Renal pelvis (tissue), 4 donors: ENCODE measurements around the gene SRRM2. TPM values are rescaled to one million over a fixed set of nuclear protein-coding genes. Genes with fewer than 3 reads are reported as not detected.

Experiments used
- DNase-seq: peaks from one replicate; pipeline ENCODE4 v3.0.0-alpha.2; 2013
- polyA plus RNA-seq, 3 donors: library from polyadenylated mRNA; unstranded; fragments of 120-200 nt; gene quantifications; one replicate each; pipeline ENCODE4 v1.2.1, GENCODE V29; 2013; ENCODE audit not compliant: insufficient read length in 3 of 3

SRRM2 gene
- polyA plus RNA-seq, 3 donors: 642 to 846 (median 787) TPM

GRCh38 chr16:2752850-2753732 lies 653 bp downstream of the SRRM2 start:
- peak; percentile 83 for DNase-seq

DNA sequence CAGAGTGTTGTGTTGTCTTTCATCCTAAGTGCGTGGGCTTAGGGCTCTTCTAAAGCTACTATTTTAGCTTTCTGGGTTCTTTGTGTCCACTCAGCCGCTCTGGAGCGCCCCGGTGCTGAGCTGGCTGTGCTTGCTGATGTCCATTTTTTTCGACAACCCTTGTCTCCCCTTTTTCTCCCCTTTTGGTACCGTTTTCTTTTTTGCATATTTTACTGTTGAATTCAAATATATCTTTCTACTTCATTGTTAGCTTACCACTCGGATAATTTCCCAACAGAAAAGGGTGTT lies 1.2 kb downstream of the SRRM2 start:
- no peak for DNase-seq

DNA sequence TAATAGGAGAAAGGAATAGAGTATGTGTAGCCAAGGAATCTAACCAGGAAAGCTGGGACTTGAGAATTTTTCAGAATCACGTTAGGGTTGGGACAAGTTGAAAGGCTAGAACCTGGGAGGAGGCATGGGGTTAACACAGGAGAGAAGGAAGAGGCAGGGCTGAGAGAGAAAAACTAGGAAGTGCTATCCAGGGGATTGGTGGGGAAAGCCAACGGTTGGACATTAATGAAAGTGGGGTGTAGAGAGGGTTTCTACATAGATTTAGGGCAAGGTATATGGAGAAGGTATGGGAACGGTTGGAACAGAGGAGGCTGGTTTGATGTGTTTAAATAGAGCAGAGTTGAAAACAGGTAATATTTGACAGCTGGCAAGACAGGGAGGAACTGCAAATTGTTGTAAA lies 2.7 kb downstream of the SRRM2 start:
- DNase-seq: no peak

GRCh38 chr16:2756288-2757015 lies 4.0 kb downstream of the SRRM2 start:
- DNase-seq: no peak

GRCh38 chr16:2757344-2757743 lies 4.9 kb downstream of the SRRM2 start:
- no peak for DNase-seq

GRCh38 chr16:2761472-2761871 lies 9.0 kb downstream of the SRRM2 start:
- DNase-seq: no peak

DNA sequence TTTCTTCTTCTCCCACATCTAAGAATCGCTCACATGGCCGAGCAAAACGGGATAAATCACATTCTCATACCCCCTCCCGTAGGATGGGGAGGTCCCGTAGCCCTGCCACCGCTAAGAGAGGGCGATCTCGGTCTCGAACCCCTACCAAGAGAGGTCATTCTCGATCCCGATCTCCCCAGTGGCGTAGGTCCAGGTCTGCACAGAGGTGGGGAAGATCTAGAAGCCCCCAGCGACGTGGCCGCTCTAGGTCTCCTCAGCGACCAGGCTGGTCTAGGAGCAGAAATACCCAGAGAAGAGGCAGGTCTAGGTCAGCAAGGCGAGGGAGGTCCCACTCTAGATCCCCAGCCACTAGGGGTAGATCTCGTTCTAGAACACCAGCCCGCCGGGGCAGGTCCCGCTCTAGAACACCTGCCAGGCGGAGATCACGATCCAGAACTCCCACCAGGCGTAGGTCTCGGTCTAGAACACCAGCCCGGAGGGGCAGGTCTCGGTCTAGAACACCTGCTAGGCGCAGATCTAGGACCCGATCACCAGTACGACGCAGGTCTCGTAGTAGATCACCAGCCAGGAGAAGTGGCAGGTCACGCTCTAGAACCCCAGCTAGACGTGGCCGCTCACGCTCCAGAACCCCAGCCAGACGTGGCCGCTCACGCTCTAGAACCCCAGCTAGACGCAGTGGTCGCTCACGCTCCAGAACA lies 9.6 kb downstream of the SRRM2 start:
- no peak for DNase-seq

DNA sequence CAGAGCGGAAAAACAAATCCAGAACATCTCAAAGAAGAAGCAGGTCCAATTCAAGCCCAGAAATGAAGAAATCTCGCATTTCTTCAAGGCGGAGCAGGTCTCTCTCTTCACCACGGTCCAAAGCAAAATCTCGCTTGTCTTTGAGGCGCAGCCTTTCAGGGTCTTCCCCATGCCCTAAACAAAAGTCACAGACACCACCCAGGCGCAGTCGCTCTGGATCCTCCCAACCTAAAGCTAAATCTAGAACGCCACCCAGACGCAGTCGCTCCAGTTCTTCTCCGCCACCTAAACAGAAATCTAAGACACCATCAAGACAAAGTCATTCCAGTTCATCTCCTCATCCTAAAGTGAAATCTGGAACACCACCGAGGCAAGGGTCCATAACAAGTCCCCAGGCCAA lies 10.3 kb downstream of the SRRM2 start:
- DNase-seq: no peak

- DNase-seq: no peak
Measured at GRCh38 chr16:2763173-2763572, 10.7 kb downstream of the SRRM2 start.

GRCh38 chr16:2764718-2765117 lies 12.3 kb downstream of the SRRM2 start:
- no peak for DNase-seq

GRCh38 chr16:2765462-2766404 lies 13.3 kb downstream of the SRRM2 start:
- no peak for DNase-seq

DNA sequence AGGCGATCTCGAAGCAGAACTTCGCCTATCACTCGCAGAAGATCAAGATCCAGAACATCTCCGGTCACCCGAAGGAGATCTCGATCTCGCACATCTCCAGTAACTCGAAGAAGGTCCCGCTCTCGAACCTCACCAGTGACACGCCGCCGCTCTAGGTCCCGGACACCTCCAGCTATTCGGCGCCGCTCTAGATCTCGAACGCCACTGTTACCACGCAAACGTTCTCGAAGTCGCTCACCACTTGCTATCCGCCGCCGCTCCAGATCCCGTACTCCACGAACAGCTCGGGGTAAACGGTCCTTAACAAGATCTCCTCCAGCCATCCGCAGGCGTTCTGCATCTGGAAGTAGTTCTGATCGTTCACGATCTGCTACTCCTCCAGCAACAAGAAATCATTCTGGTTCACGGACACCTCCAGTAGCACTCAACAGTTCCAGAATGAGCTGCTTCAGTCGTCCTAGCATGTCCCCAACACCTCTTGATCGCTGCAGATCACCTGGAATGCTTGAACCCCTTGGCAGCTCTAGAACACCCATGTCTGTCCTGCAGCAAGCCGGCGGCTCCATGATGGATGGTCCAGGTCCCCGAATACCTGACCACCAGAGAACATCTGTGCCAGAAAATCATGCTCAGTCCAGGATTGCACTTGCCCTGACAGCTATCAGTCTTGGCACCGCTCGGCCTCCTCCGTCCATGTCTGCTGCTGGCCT lies 14.1 kb downstream of the SRRM2 start:
- no peak for DNase-seq

GRCh38 chr16:2767140-2767731 lies 14.8 kb downstream of the SRRM2 start:
- no peak for DNase-seq

- DNase-seq: no peak
Measured at GRCh38 chr16:2767891-2768290, 15.5 kb downstream of the SRRM2 start.

GRCh38 chr16:2768403-2769089 lies 16.1 kb downstream of the SRRM2 start:
- no peak for DNase-seq

GRCh38 chr16:2769100-2769529 lies 16.7 kb downstream of the SRRM2 start:
- no peak for DNase-seq

GRCh38 chr16:2769675-2770056 lies 17.2 kb downstream of the SRRM2 start:
- DNase-seq: no peak

- DNase-seq: no peak
Measured at GRCh38 chr16:2770057-2770951, 17.9 kb downstream of the SRRM2 start.
